Measurements from ENCODE around the gene AP3S2. TPM values are rescaled to one million over a fixed set of nuclear protein-coding genes. Genes with fewer than 3 reads are reported as not detected.
"Not testable (repeated sequence)": the region's sequence is repeated elsewhere in the genome, so short reads cannot be mapped to it uniquely, and the experiment has no call there.

AP3S2 gene
- total RNA-seq, 2 donors from 2014 or later = 32.3 to 57.6 TPM

DNA sequence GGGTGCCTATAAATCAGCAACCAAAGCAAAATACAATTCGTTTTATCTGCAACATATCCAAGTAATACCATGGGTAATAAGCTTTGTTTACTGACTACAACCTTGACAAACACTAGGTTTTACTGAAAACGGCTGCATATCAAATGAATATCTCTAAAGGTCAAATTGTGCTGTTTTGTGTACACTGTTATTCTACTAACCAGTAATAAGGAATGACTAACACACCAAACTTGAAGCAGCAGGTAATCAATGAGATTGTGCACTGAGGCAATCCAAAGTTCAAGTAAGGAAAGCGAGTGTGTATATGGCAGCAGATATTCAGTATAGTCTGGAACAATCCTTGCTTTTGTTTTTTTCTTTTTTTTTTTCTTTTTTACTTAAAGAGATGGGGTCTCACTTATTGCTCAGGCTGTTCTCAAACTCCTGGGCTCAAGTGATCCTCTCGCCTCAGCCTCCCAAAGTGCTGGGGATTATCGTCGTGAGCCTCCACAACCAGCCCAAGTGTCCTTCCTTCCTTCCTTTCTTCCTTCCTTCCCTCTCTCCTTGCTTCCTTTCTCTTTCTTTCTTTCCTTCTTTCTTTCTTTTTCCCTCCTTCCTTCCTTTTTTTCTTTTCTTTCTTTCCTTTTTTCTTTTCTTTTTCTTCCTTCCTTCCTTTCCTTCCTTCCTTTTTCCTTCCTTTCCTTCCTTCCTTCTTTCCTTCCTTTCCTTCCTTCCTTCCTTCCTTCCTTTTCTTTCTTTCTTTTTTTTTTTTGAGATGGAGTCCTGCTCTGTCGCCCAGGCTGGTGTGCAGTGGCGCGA, 34.9 kb downstream of the AP3S2 start:
- ATAC-seq = peak; percentile 87
- Histone ChIP-seq H3K4me3 (no peak overlapping the region), H3K27me3 (no peaks in the 10 kb centered on the region), H3K27ac (peak overlapping the region; percentile 61 to 93 (median 86)), H3K36me3 (replicated peaks in 1 of 2; ENCODE audit: insufficient read depth in 1 of 2, low read depth in 2 of 2) (no peaks in the 10 kb centered on the region), H3K4me1 (peaks cover 81% of the 10 kb centered on the region), H3K9me3 (no peaks in the 10 kb centered on the region)
- DNase-seq = peak in 1 of 4 donors; percentile 59
- WGBS, 2 donors = 52 to 66% methylated on average over 7 to 9 of the region's 9 CpGs
- no peak for TF ChIP-seq CTCF (IDR thresholded peaks at IDR 0.05)
- TF ChIP-seq POLR2A (IDR thresholded peaks at IDR 0.05) = no peak
- intact Hi-C loops (cut with DNase I) = no loop called here

GRCh38 chr15:89857673-89858072, 36.1 kb downstream of the AP3S2 start:
- intact Hi-C loops (cut with DNase I) = no loop called here
- H3K4me3 ChIP-seq = no peak overlapping the region
- ATAC-seq (peak; percentile 86), DNase-seq (peak; percentile 50 to 80 (median 61))
- H3K36me3 ChIP-seq (replicated peaks in 1 of 2; ENCODE audit: insufficient read depth in 1 of 2, low read depth in 2 of 2) = no peaks in the 10 kb centered on the region
- no peaks in the 10 kb centered on the region for H3K9me3 ChIP-seq
- peaks cover 71% of the 10 kb centered on the region for H3K4me1 ChIP-seq
- peak overlapping the region; percentile 78 to 93 (median 86) for H3K27ac ChIP-seq
- H3K27me3 ChIP-seq = no peaks in the 10 kb centered on the region
- TF ChIP-seq CTCF (IDR thresholded peaks at IDR 0.05) (no peak), POLR2A (IDR thresholded peaks at IDR 0.05) (peak in 2 of 3 donors; percentile 37 to 38)
- WGBS, 2 donors = 17 to 26% methylated on average over 3 of the region's 3 CpGs

DNA sequence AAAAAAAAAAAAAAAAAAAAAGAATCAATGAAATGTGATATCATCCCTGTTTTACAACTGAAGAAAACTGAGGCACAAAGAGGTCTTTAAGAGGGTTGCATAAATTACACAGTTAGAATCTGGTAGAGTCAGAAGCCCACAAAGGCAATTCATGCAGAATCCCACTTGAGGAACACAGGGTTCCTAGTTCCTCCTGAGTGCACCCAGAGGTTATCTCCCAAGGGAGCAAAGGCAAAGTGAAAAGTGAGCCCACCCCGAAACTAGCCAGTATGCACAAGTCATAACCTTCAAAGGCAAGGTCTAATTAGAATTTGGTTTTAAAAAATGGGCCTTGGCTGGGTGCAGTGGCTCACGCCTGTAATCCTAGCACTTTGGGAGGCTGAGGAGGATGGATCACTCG, 37.8 kb downstream of the AP3S2 start:
- peak overlapping the region in 2 of 4 donors; percentile 21 to 36 for H3K27ac ChIP-seq
- WGBS, 2 donors = 85 to 93% methylated on average over 3 of the region's 3 CpGs
- ATAC-seq = no peak
- no peaks in the 10 kb centered on the region for H3K36me3 ChIP-seq (replicated peaks in 1 of 2; ENCODE audit: insufficient read depth in 1 of 2, low read depth in 2 of 2)
- DNase-seq = no peak
- H3K27me3 ChIP-seq = no peaks in the 10 kb centered on the region
- H3K4me1 ChIP-seq = peaks cover 71% of the 10 kb centered on the region
- no peak overlapping the region for H3K4me3 ChIP-seq
- no peak for TF ChIP-seq CTCF (IDR thresholded peaks at IDR 0.05)
- TF ChIP-seq POLR2A (IDR thresholded peaks at IDR 0.05) = no peak
- no peaks in the 10 kb centered on the region for H3K9me3 ChIP-seq
- intact Hi-C loops (cut with DNase I) = no loop called here

GRCh38 chr15:89854863-89855262, 38.9 kb downstream of the AP3S2 start:
- H3K27me3 ChIP-seq; DNase-seq; ATAC-seq; H3K36me3 ChIP-seq (replicated peaks in 1 of 2; ENCODE audit: insufficient read depth in 1 of 2, low read depth in 2 of 2); H3K9me3 ChIP-seq; intact Hi-C loops (cut with DNase I); H3K27ac ChIP-seq; H3K4me3 ChIP-seq: not testable (repeated sequence)
- 73 to 95% methylated on average over 6 to 9 of the region's 17 CpGs for WGBS, 2 donors
- peaks cover 69% of the 10 kb centered on the region for H3K4me1 ChIP-seq

DNA sequence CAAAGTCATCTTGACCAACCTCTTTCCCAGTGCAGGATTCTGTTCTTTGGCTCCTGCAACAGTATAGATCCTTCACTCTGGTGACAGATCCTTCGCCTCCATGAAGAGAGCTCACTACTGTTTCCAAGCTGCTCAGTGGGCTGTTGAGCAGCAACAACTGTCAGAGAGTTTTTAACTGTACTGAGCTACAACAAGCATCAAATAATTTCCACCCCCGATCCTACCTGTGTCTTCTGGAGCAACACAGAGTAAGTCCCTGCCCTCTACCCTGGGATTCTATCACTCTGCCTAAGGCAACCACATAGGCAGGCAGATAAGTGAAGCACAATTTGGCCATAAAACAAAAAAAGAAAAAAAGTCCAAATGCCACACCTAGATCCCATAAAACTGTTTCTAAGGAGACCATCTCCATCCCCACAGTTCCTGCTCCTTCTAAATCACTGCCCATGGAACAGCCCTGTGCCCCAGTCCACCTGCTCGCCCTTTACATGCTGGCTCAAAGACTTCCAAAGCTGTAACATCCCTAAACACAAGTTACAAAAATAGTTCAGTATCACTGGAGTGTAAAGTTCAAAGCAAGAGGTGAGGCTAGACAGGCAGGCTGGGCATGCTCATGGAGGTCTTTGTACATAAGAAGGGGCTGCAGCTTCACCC, 41.3 kb downstream of the AP3S2 start:
- TF ChIP-seq CTCF (IDR thresholded peaks at IDR 0.05) (no peak), POLR2A (IDR thresholded peaks at IDR 0.05) (no peak)
- ATAC-seq (no peak), DNase-seq (no peak)
- H3K27me3 ChIP-seq = no peaks in the 10 kb centered on the region
- 76 to 78% methylated on average over 3 of the region's 3 CpGs for WGBS, 2 donors
- H3K4me3 ChIP-seq = no peak overlapping the region
- intact Hi-C loops (cut with DNase I) = no loop called here
- peaks cover 45% of the 10 kb centered on the region for H3K4me1 ChIP-seq
- peak overlapping the region in 3 of 4 donors; percentile 57 to 79 (median 65) for H3K27ac ChIP-seq
- no peaks in the 10 kb centered on the region for H3K36me3 ChIP-seq (replicated peaks in 1 of 2; ENCODE audit: insufficient read depth in 1 of 2, low read depth in 2 of 2)
- H3K9me3 ChIP-seq = no peaks in the 10 kb centered on the region
